HTR-8/SVneo (cell line): ENCODE measurements around the gene FGF21.
"Not testable (repeated sequence)": the region's sequence is repeated elsewhere in the genome, so short reads cannot be mapped to it uniquely, and the experiment has no call there.

Experiments
- DNase-seq: peaks from one replicate; pipeline ENCODE4 v3.0.0; 2011; ENCODE audit warnings: low spot score, mixed read lengths; ENCODE audit not compliant: insufficient read length
- FAIRE-seq: peaks from 2 replicates; lab custom pipeline; 2011; peaks lifted over from hg19 to GRCh38; lab: Jason Lieb, UNC

FGF21 gene, protein sequence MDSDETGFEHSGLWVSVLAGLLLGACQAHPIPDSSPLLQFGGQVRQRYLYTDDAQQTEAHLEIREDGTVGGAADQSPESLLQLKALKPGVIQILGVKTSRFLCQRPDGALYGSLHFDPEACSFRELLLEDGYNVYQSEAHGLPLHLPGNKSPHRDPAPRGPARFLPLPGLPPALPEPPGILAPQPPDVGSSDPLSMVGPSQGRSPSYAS

DNA sequence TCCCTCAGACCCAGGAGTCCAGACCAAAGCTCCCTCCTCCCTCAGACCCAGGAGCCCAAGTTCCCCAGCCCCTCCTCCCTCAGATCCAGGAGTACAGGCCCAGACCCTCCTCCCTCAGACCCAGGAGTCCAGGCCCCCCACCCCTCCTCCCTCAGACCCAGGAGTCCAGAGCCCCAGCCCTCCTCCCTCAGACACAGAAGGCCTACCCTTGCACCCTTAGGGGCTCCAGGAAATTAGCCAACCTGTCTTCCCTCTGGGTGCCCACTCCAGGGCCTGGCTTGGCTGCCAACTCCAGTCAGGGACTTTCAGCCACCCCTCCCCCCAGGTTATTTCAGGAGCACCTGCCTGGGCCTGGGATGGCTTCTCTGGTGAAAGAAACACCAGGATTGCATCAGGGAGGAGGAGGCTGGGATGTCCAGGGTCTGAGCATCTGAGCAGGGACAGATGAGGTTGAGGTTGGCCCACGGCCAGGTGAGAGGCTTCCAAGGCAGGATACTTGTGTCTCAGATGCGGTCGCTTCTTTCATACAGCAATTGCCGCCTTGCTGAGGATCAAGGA lies at the start of gene FGF21:
Gene FGF21 (plus strand): TSS at position 441 of the 558 bp plus-strand sequence. CDS start 713 bp downstream, outside the sequence.
- DNase-seq: no peak

DNA sequence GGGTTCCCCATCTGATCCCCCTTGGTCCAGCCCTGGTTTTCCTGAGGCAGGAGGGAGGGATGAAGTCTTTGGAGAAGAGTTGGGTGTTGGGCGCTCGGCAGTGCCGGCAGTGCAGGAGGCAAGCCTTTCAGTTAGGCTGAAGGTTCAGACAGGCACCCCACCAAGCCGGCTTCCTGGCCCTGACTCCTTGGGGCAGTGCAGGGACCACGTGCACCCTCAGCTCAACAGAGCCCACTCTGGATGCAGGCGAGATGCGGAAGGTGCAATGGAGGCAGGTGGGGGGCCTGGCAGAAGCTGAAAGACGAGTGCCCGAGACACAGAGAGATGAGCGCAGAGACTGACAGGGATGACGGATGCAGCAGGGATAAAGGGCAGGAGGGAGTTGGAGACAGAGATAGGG lies 46.9 kb upstream of the FGF21 start:
- no peak for DNase-seq
- FAIRE-seq: no peak

More for the DNA sequence above, at the start of gene FGF21:
- no peak for FAIRE-seq

DNA sequence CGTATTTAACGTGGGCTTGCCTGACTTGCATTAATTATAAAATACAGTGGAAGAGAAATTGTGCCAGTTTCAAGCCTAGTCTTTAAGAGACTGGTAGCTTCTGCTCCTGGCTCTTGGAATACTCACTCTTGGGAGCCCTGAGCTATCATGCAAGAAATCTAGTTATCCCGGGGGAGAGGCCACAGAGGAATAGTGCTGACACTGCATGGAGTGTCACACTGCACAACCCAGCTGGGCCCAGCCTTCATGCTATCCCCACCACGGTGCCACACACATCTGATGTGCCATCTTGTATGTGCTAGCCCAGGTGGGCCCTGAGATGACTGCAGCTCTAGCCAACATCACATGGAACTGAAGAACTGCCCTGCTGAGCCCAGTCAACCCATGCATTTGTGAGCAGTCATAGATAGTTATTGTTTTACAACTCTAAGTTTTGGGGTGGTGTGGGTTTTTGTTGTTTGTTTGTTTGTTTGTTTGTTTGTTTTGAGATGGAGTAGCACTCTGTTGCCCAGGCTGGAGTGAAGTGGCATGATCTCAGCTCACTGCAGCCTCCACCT lies 44.1 kb upstream of the FGF21 start:
- FAIRE-seq: peak; percentile 9
- no peak for DNase-seq

DNA sequence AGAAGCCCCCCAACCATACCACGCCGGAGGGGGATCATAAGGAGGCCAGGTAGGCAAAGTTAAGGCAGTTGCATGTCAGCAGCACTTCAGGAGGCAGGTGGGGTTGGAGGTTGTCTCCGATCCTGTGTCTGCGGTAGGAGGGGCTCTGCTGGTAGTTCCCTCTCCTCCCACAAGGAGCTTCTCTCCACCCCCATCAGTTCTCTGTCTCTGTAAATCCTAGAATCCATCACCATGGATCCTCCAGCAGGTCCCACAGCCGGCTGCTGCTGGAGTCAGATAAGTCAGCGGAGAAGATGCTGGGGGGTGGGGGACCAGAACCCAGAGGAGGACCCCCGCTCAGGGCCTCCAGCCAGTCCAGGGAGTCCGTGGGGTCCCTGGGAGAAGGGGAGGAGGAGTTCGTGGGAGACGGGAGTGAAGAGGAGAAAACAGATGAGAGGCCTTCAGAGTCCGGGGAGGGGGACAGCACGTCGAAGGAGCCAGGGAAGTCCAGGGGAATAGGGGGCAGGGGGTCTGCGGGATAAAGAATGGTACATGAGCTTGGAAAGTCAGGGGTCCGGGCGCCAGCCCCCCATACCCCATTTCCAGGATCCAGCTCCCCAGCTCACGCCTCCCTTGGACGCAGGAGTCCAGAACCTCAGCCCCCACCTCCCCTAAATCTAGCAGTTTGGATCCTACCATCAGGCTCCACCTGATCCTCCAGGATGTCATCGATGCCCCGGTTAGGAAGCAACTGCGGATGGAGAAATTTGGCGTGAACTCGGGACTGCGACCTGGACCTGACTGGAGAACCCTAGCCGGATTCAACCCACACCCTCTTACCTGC lies 42.1 kb upstream of the FGF21 start:
- FAIRE-seq: no peak
- DNase-seq: peak; percentile 37

DNA sequence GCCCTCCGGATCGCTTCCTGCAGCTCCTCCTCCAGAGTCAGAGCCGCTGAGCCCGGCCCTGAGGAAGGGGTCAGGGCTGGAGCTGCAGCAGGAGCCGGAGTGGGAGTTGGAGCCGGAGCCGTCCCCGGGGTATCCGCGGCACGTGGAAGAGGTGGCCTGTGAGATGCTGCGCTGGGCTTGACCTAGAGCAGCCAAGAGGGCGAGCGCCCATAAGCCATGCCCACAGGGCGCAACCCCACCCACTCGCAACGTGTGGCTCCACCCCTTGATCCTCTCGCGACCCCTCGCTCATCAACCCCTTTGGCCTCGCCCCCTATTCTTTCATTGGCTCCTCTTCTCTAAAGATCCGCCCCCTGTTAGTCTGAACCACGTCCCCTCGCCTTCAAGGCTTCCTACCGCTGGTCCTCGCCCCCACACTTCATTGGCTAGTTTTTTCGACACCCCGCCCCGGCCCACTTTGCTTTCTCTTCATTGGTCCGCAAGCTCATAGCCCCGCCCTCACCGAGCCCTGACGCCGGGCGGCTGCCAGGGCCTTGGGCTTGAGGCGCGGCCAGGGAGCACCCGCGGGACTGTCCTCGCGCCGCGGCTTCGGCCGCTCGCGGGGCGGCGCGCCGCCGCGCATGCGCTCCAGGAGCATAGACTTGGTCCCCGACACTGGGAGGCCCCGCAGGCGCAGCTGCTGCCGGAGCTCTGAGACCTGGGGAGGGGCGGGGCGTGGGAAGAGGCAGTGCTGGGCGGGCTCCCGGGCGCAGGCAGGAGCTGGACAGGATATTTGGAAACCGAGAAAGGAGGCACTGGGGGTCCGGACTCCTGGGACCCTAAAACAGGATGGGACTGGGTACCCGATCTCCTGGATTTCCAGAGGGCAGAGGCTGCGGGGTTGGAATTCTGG lies 41.2 kb upstream of the FGF21 start:
- FAIRE-seq (peak; percentile 98), DNase-seq (peak; percentile 99)

DNA sequence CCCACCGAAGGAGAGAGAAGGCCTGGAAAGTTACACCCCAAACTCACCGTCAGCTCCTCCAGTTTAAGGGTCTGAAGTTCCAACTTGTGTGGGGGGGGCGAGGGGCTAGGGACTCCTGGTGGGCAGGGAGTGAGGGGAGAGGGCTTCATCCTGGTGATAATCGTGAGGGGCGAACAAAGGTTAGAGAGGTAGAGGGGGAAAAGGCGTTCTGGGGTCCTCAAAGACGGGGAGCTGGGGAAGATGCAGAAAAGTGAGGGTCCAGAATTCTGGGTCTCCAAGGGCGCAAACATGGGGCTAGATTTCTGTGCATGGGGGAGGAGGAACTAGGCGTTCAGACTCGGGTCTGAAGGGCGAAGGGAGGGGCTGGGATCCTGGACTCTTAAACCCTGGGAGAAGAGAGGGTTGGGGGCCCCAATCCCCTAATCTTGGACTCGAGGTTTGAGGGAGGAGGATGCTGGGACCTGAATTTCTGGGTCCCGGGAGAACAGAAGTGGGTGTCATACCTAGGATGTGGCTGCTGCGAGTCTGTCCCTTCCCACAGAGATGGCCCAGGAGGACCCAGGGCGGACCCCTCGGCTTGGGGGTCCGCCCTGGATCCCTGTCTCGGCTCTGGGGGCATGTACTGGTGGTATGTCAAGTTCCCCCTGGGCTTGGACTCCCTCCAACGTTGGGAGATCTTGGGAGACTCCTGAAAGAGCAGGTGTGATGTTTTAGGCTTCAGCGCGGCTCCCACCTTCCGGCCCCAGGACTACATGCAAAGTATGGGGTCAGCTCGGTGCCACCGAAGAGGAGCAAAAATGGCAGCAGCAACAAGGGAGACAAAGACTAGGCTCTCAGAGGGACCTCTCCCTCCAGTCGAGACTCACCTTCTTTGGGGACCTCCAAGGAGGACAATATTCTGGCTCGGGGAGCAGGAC lies 40.3 kb upstream of the FGF21 start:
- FAIRE-seq: no peak

DNA sequence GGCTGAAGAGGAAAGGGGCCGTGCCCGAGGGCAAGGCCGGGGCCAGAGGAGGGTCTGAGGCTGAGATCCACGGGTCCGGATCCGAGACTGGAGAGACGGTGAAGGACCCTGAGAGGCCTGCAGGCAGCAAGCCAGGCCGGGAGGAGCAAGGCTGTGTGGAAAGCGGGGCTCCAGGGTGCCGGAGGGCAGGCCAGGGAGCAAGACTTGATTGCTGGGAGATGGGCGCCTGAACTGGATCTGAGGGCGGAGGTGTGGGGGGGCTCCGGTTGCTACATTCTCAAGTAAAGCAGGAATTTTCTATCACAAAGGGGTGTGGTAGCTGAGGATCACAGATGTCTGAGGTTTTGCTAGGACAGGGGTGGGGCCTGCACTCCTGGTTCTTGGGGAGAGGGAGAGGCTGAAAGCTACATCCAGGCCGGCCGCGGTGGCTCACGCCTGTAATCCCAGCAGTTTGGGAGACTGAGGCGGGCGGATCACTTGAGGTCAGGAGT lies 39.6 kb upstream of the FGF21 start:
- DNase-seq: no peak
- FAIRE-seq: no peak

More for the DNA sequence above, 40.3 kb upstream of the FGF21 start:
- no peak for DNase-seq

DNA sequence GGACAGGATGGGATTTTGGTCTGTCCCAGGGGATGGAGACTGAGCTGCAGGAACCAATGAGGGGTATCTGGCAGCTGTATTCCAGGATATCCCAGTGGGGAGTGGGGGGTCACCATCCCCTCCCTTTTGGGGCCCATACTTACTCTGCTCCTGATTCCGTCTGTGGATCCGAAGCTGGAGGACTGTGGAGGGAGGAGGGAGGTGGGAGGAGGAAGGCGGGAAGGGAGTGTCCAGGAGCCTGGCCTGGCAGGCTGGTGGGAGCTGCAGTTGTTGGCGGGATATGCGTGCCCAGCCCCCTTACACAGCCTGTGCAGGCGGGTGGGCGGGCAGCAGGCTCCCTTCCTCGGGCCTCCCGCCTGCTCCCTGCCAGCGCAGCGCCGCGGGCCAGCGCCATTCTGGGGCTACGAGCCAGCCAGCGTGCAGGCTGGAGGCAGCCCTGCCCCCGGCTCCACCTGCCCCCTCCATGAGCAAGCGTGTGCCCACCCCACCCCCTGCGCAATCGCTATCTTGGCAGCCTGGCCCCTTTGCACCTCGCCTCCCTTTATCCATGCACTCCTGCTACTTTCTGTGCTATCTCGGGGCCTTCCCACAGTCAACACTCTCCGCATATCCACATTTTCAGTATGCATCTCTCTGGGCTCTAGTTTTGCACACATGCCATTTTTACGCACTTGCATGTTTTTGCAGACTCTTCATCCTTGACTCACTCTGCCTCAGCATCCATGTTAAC lies 38.6 kb upstream of the FGF21 start:
- peak; percentile 69 for FAIRE-seq
- peak; percentile 61 for DNase-seq

DNA sequence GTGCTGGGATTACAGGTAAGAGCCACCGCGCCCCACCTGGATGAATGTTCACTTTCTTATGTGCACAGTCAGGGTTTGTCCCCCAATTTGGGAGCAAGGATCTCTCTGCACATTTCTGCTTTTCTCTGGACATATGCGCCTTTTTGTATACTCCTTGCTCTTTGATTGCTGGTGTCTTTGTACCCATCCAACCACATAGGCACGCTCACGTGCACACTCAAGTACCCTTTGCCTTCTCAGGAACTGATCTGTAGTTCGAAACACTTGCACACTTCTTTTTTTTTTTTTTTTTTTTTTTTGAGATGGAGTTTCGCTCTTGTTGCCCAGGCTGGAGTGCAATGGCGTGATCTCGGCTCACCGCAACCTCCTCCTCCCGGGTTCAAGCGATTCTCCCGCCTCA lies 37.2 kb upstream of the FGF21 start:
- not testable (repeated sequence) for DNase-seq, FAIRE-seq

DNA sequence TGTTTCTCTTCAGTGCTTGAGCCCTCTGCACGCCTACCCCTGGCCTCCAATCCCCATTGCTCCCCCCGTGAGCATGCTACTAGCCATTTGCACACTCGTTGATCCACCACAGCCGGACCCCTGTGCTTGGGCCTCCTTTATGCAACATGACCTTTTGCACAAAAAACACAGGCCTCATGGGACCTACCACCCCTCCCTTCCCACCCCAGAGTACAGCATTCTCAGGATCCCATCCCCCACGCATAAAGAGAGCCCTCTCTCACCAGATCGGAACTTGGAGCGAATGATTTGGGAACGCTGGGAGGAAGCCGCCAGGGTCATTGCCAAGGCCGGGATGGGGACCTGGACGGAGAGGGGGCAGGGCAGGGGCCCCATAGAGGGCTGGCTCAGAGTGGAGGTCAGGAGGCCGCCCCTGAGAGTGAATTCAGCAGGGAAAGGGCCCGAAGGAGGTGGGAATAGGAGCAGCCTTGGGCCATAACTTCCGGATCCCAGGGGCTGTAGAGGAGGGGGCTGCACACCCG lies 36.6 kb upstream of the FGF21 start:
- FAIRE-seq (no peak), DNase-seq (no peak)

DNA sequence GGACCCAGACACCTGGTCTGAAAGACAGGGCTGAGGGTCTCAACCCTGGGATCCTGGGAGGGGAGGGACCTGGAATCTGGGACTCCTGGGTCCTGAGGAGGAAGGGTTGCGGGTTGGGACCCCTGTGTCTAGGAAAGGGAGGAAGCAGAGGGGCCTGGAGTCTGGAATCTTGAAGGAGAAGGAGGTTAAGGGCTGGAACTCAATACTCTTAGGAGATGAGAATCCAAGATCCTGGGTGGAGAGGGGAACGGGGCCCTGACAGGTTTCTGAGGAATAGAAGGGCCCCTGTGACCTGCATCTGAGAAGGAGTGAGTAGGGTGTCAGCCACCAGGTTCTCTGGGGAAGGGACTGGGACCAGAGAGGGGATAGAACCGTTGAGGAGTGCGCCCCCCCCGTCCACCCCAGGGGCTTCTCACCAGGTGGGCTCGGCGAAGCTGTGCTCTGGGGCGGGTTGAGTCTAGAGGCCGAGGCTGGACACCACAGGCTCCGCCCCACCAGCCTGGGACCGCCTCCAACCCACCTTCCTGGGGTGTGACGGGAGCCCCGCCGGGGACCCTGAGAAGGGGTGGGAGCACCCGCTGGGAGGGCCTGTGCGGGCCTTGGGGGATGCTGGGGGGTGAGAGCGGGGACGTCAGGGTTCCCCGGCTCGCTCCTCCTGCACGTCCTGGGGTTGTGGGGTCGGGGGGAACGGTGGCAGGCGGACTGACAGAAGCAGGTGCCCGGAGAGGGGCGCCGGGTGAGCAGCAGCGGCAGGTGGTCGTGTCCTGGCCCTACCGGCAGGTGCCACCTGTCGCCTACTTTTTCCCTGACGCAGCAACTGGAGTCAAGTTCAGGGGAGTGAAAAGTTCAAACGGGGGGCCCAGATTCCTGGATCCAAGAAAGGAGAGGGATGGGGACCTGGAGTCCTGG lies 35.8 kb upstream of the FGF21 start, which contains the start of gene MAMSTR:
Gene MAMSTR (minus strand): TSS at position 463 of the 909 bp plus-strand sequence. CDS start 694 bp downstream, outside the sequence.
- no peak for DNase-seq
- FAIRE-seq: no peak

DNA sequence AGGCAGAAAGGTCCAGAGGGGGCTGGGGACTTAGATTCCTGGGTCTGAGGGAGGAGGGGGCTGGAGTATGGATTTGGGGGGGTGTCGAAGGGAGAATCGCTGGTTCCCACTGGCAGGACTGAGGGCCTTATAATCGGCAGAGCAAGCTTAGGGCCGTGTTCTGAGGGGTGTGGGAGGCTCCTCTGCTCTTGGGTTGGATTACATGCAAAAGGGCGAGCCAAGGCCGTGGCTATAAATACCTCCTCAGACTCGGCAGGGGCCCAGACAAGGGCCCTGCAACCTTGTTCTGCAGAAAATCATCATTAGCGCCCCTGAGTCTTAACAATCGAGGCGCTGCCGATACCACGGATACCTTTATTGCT lies 35.1 kb upstream of the FGF21 start:
- DNase-seq (no peak), FAIRE-seq (no peak)

DNA sequence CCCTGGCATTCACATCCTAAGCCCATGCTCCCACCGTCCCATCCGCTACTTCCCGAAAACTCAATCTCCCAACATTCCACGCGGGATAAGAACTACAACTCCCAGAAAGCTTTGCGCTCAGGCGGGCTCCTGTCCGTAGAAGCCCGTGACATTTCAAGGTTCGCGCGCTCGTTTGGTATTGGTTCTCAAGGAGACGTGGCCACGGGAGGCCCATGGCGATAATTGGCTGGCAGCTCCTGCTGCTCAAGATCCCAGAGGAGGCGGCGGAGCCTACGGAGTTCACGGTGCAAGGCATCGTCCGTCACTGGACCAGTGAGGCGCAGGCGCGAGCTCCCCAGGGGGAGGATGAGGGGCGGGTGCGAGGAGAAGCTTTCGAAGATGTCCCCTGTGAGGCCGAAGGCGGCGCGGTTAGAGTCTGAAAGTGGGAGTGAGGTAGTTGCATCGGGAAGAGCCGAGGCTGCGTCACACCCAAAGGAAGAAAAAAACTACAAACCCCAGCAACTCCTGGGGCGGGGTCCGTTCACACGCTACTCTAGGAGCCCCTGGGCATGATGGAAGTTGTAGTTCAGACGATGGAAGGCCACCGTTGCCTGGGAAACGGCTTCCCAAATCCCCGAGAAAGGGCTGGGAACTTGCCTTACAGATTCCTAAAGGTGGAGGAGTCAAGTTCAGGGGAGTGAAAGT lies 34.6 kb upstream of the FGF21 start:
- DNase-seq: peak; percentile 98
- FAIRE-seq: peak; percentile 95

DNA sequence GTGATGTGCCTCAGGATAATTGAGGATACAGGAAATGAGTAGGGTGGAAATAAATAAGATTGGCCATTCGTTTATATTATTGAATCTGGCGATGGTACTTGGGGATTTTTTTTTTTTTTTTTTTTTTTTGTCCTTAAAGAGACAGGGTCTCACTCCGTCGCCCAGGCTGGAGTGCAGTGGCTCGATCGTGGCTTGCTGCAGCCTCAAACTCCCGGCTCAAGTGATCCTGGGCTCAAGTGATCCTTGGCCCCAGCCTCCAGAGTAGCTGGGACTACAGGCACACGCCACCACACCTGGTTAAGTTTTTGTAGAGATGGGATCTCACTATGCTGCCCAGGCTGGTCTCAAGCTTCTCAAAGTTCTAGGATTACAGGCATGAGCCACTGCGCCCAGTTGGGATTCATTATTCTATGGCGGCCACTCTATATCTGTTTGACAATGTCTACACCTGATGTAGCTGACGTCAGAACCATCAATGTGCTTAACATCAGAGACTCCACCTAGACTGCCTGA lies 33.1 kb upstream of the FGF21 start:
- DNase-seq: no peak
- FAIRE-seq: no peak

DNA sequence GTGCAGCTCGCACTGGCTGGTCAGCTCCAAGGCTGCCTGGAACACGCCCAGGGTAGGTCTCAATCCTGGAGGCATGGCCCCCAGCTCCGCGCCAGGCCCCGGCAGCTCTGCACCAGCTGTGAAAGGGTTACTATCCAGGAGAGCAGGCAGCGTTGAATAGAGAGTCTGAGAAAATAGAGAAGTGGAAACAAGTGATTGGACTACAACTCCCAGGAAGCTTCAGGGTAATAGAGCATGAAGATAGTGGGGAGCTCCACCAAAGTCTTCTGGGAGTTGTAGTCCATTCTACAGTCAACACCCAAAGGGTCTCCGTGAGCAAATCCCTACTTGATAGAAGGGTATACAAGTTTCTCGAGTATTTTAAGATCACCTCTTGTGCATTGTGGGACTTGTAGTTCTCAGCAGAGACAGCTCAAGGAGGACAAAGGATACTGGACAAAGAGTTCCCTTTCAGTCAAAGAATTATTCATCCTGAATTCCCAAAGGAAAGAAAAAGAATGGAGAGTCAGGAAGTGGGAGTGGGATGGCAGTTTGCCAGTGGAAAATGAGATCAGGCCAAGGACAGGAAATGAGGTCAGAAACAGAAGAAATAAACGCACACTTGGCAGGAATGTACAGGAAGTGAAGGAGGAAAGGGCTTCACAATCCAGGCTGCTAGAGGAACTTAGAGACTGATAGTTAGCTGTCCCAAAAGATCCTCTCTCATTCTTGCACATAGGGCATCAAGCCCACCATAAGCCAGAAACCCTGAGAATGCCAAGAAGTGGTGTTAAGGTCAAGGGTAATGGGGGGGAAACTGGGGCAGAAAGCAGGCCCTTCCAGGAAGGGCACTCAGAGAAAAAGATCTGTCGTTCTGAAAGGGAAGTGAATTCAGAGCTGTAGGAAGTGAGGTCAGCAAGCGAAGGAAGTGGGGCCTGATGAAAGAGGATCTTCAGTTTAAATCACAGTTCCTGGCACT lies 30.2 kb upstream of the FGF21 start:
- peak; percentile 72 for DNase-seq
- no peak for FAIRE-seq
